CD14-positive monocyte (primary cell): ENCODE data around the gene ADAMTSL4. TPM values are rescaled to one million over a fixed set of nuclear protein-coding genes. Genes with fewer than 3 reads are reported as not detected.

Experiments
- DNase-seq, 3 donors: peaks; one replicate each; pipeline ENCODE4 v3.0.0-alpha.2; 2011 to 2022
- H2AFZ ChIP-seq: 2 replicates; pipeline ENCODE4 v1.6.0; 2012; ENCODE audit warnings: mild to moderate bottlenecking, low read depth, low read length, inconsistent platforms; ENCODE audit not compliant: insufficient read depth, poor library complexity, severe bottlenecking
- H3K27ac ChIP-seq, 2 donors: 1 replicate in 1 of 2; 2 replicates in 1 of 2; pipeline ENCODE4 v1.5.1; 2012 to 2013; ENCODE audit warnings: low read length in 2 of 2, control low read depth in 1 of 2, inconsistent platforms in 1 of 2, low read depth in 1 of 2, mild to moderate bottlenecking in 1 of 2
- H3K27me3 ChIP-seq, 2 donors: one replicate each; pipeline versions ENCODE4 v1.6.0 to v1.6.1; 2011 to 2013; ENCODE audit warnings: low read length in 2 of 2; ENCODE audit not compliant: control insufficient read depth in 2 of 2, insufficient read depth in 2 of 2
- H3K36me3 ChIP-seq, 2 donors: replicated peaks in 1 of 2; 1 replicate in 1 of 2; 2 replicates in 1 of 2; pipeline versions ENCODE4 v1.5.1 to v1.6.1; 2012 to 2013; ENCODE audit warnings: low read length in 2 of 2, control low read depth in 1 of 2, inconsistent platforms in 1 of 2, mild to moderate bottlenecking in 1 of 2; ENCODE audit not compliant: insufficient read depth in 2 of 2, control insufficient read depth in 1 of 2
- H3K4me1 ChIP-seq, 2 donors: 1 replicate in 1 of 2; 2 replicates in 1 of 2; pipeline versions ENCODE4 v1.5.1 to v1.6.1; 2012 to 2013; ENCODE audit warnings: low read length in 2 of 2, control low read depth in 1 of 2, inconsistent platforms in 1 of 2, mild to moderate bottlenecking in 1 of 2, moderate library complexity in 1 of 2; ENCODE audit not compliant: insufficient read depth in 2 of 2, control insufficient read depth in 1 of 2
- H3K4me2 ChIP-seq: replicated peaks from 2 replicates; pipeline ENCODE3; 2012; ENCODE audit warnings: low read length, moderate library complexity, mild to moderate bottlenecking; ENCODE audit not compliant: poor library complexity, severe bottlenecking; ENCODE audit errors: extremely low read depth
- H3K4me3 ChIP-seq, 3 experiments: fragments of 200-600 bp in 1 of 3; sonication (generic) in 1 of 3; replicated peaks in 1 of 3; 1 replicate in 2 of 3; 2 replicates in 1 of 3; pipeline ENCODE4 v1.5.1; 2011 to 2013; ENCODE audit warnings: low read length in 3 of 3, mild to moderate bottlenecking in 3 of 3, control low read depth in 2 of 3, low read depth in 2 of 3, inconsistent platforms in 1 of 3, moderate library complexity in 1 of 3
- H3K79me2 ChIP-seq: 2 replicates; pipeline ENCODE4 v1.6.0; 2012; ENCODE audit warnings: mild to moderate bottlenecking, control low read depth, inconsistent platforms, low read length, moderate library complexity; ENCODE audit not compliant: insufficient read depth
- H3K9ac ChIP-seq: 2 replicates; pipeline ENCODE4 v1.6.0; 2017; ENCODE audit warnings: low read length, mild to moderate bottlenecking; ENCODE audit not compliant: insufficient read depth, poor library complexity, severe bottlenecking
- H3K9me3 ChIP-seq, 2 donors: replicated peaks in 1 of 2; 1 replicate in 1 of 2; 2 replicates in 1 of 2; pipeline versions ENCODE4 v1.5.1 to v1.6.1; 2012 to 2013; ENCODE audit warnings: low read length in 2 of 2, control low read depth in 1 of 2; ENCODE audit not compliant: control insufficient read depth in 1 of 2, insufficient read depth in 1 of 2
- H4K20me1 ChIP-seq: 2 replicates; pipeline ENCODE4 v1.6.0; 2012; ENCODE audit warnings: mild to moderate bottlenecking, low read length, control low read depth, moderate library complexity; ENCODE audit not compliant: insufficient read depth
- H3K27ac Mint-ChIP-seq, 7 donors: one replicate each; pipeline ENCODE4 v1.8.0; 2020; ENCODE audit warnings: mild to moderate bottlenecking in 7 of 7, mixed read lengths in 7 of 7, moderate library complexity in 6 of 7, inconsistent platforms in 2 of 7
- H3K27me3 Mint-ChIP-seq, 3 donors: one replicate each; pipeline ENCODE4 v1.8.0; 2021 to 2022; ENCODE audit warnings: low read depth in 3 of 3, mild to moderate bottlenecking in 3 of 3, mixed read lengths in 3 of 3, moderate library complexity in 3 of 3, inconsistent platforms in 1 of 3
- H3K36me3 Mint-ChIP-seq, 2 donors: one replicate each; pipeline ENCODE4 v1.8.0; 2020; ENCODE audit warnings: mixed read lengths in 2 of 2, inconsistent platforms in 1 of 2, mild to moderate bottlenecking in 1 of 2
- H3K4me1 Mint-ChIP-seq: one replicate; pipeline ENCODE4 v1.8.0; 2020; ENCODE audit warnings: mild to moderate bottlenecking, mixed read lengths
- H3K4me3 Mint-ChIP-seq, 2 donors: one replicate each; pipeline ENCODE4 v1.8.0; 2020; ENCODE audit warnings: mild to moderate bottlenecking in 2 of 2, mixed read lengths in 2 of 2, moderate library complexity in 1 of 2
- H3K9me3 Mint-ChIP-seq, 7 donors: one replicate each; pipeline ENCODE4 v1.8.0; 2020 to 2022; ENCODE audit warnings: mixed read lengths in 7 of 7, mild to moderate bottlenecking in 6 of 7, moderate library complexity in 6 of 7, inconsistent platforms in 2 of 7
- WGBS: methylation state at CpG from one replicate; pipeline ENCODE4 v1.1.5; 2013; ENCODE audit warnings: missing lambda C conversion rate; ENCODE audit not compliant: insufficient coverage; 5-methylcytosine and 5-hydroxymethylcytosine counted together
- intact Hi-C, 2 donors: fragments of 100-400 bp; cut with micrococcal nuclease; formaldehyde crosslinking; loops; one replicate each; pipeline versions ENCODE4 v1.15.0 to v1.15.1; 2023
- polyA plus RNA-seq, 3 donors: library from polyadenylated mRNA; depleted of rRNA in 1 of 3; unstranded in 2 of 3; stranded (reverse) in 1 of 3; fragments of 300-500 nt in 2 of 3; fragments of >200 nt in 1 of 3; fragmentation: Illumina TruSeq in 2 of 3; gene quantifications; 1 replicate in 2 of 3; 2 replicates in 1 of 3; pipeline ENCODE4 v1.2.3, GENCODE V29; 2012 to 2021
- TF ChIP-seq, protein P1 (sequence below): fragments of 200-600 bp; IDR thresholded peaks from one replicate; pipeline ENCODE4 v1.8.0; 2022; ENCODE audit warnings: antibody characterized with exemption, mild to moderate bottlenecking

ADAMTSL4 gene
- polyA plus RNA-seq, 3 donors, result 2.5 to 109 (median 2.8) TPM

DNA sequence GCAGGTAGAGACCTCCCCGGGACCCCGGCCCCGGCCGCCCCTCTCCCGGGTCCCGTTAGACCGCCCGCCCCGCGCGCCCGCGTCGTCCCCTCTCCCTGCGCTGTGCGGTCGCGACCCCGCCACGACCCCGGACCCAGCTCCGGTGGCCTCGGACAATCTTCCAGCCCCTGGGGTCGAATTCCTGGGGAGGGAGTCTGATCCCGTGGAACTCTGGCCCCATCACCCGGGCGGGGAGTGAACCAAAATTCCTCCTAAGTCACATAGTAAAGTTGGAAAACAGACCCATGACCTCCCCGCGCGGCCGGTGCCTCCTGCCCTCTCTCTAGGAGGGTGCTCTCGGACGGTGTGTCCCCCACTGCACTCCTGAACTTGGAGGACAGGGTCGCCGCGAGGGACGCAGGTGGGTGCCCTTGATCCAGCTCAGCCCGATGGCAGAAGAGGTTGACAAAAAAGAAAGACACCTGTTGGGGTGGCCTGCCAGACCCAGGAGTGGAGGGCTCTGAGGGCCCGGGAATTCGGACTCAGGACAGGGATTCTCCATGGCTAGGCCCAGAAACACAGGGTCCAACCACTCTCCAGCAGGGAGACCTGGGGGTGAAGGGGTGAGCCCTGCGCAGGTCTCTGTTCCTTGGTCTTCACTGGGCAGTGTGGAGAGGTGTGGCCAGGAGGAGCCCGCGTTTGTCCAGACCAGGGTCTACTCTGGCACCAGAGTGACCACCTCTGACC, 451 bp downstream of the ADAMTSL4 start:
- H3K27me3 Mint-ChIP-seq, result peaks cover 6 to 10% (median 6%) of the 10 kb centered on the region in 3 donors
- 51% methylated on average over 22 of the region's 43 CpGs for WGBS
- peaks cover 61 to 62% of the 10 kb centered on the region in 2 donors for H3K4me1 ChIP-seq

More for the DNA sequence above, 451 bp downstream of the ADAMTSL4 start:
- peaks cover 6 to 10% of the 10 kb centered on the region in 2 donors for H3K36me3 ChIP-seq
- H3K4me2 ChIP-seq, result peak overlapping the region; percentile 94
- TF ChIP-seq, protein P1, sequence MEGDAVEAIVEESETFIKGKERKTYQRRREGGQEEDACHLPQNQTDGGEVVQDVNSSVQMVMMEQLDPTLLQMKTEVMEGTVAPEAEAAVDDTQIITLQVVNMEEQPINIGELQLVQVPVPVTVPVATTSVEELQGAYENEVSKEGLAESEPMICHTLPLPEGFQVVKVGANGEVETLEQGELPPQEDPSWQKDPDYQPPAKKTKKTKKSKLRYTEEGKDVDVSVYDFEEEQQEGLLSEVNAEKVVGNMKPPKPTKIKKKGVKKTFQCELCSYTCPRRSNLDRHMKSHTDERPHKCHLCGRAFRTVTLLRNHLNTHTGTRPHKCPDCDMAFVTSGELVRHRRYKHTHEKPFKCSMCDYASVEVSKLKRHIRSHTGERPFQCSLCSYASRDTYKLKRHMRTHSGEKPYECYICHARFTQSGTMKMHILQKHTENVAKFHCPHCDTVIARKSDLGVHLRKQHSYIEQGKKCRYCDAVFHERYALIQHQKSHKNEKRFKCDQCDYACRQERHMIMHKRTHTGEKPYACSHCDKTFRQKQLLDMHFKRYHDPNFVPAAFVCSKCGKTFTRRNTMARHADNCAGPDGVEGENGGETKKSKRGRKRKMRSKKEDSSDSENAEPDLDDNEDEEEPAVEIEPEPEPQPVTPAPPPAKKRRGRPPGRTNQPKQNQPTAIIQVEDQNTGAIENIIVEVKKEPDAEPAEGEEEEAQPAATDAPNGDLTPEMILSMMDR, result no peak
- H4K20me1 ChIP-seq, result no peaks in the 10 kb centered on the region
- peak in 1 of 3 donors; percentile 18 for DNase-seq
- H3K4me3 ChIP-seq, result peak overlapping the region; percentile 52 to 86 (median 68)
- peak overlapping the region; percentile 36 to 72 for H3K27ac ChIP-seq
- H3K9me3 Mint-ChIP-seq, result peaks cover 0 to 2% (median 0%) of the 10 kb centered on the region in 7 donors
- no peak overlapping the region for H2AFZ ChIP-seq
- H3K27ac Mint-ChIP-seq, result peak overlapping the region; percentile 76 to 94 (median 90)
- intact Hi-C loops, result loop anchor here in 1 of 2 donors (10.0 kb wide), 2 partner anchors 65 to 285 kb away; partner anchors contain the start of genes APH1A and TARS2
- no peaks in the 10 kb centered on the region for H3K9me3 ChIP-seq
- H3K9ac ChIP-seq, result peak overlapping the region; percentile 78
- peaks cover 9 to 11% of the 10 kb centered on the region in 2 donors for H3K36me3 Mint-ChIP-seq
- peak overlapping the region; percentile 88 to 95 for H3K4me3 Mint-ChIP-seq
- H3K27me3 ChIP-seq, result peaks cover 0 to 3% of the 10 kb centered on the region in 2 donors
- peaks cover 42% of the 10 kb centered on the region for H3K79me2 ChIP-seq
- peaks cover 57% of the 10 kb centered on the region for H3K4me1 Mint-ChIP-seq
